Measurements from ENCODE around the gene TMEM242. TPM values are rescaled to one million over a fixed set of nuclear protein-coding genes. Genes with fewer than 3 reads are reported as not detected.
A peak's percentile ranks its signal among the peaks of the same experiment; 100 is the strongest.

TMEM242 gene
- total and polyA plus RNA-seq, 2 donors (not counting 1 experiment from before 2014, with no cell fraction given) = 6.3 to 24.1 TPM

GRCh38 chr6:157274471-157275226, 48.7 kb downstream of the TMEM242 start:
- WGBS (ENCODE audit: insufficient coverage) = under 1% methylated on average over 93 of the region's 93 CpGs
- H2AFZ ChIP-seq (ENCODE audit: insufficient read depth, low read depth, low read length, poor library complexity, severe bottlenecking) = peak overlapping the region; percentile 80
- H3K4me3 ChIP-seq (ENCODE audit: control extremely low read depth in 1 of 5, extremely low read depth in 1 of 5, insufficient read depth in 1 of 5, low read depth in 2 of 5, low read length in 4 of 5) = peak overlapping the region in 4 of 5 experiments; percentile 63 to 79 (median 66)
- peaks cover 14% of the 10 kb centered on the region for H3K4me1 Mint-ChIP-seq
- peak overlapping the region; percentile 81 to 92 for H3K27ac ChIP-seq (ENCODE audit: low read length in 2 of 2)
- peak overlapping the region; percentile 83 for H3K9ac ChIP-seq (ENCODE audit: low read length)
- peak overlapping the region; percentile 98 for H3K4me2 ChIP-seq (replicated peaks; ENCODE audit: low read depth, low read length, poor library complexity, severe bottlenecking)
- H3K27me3 Mint-ChIP-seq = no peaks in the 10 kb centered on the region
- peaks cover 0 to 5% (median 0%) of the 10 kb centered on the region in 3 donors for H3K9me3 ChIP-seq (ENCODE audit: control extremely low read depth in 1 of 3, control insufficient read depth in 2 of 3, insufficient read depth in 1 of 3, low read length in 2 of 3)
- H3K9me3 Mint-ChIP-seq (ENCODE audit: insufficient read depth) = peaks cover 8% of the 10 kb centered on the region
- peak; percentile 95 for DNase-seq
- H3K4me1 ChIP-seq (ENCODE audit: control insufficient read depth in 2 of 2, insufficient read depth in 2 of 2, low read length in 2 of 2) = peaks cover 9 to 17% of the 10 kb centered on the region in 2 donors
- H4K20me1 ChIP-seq (ENCODE audit: control insufficient read depth, insufficient read depth, low read length, poor library complexity, severe bottlenecking) = no peaks in the 10 kb centered on the region
- ChIA-PET CTCF (interaction anchor here (0.6 to 3.5 kb wide), 9 partner anchors 39 to 509 kb away, joined by 3 to 10 read pairs (median 4); no protein-coding TSS in a partner anchor), POLR2A (interaction anchor here (0.6 to 1.0 kb wide), 3 partner anchors 52 to 708 kb away, joined by 3 to 4 read pairs (median 3); no protein-coding TSS in a partner anchor)
- H3K36me3 ChIP-seq (replicated peaks in 1 of 2; ENCODE audit: control extremely low read depth in 1 of 2, control insufficient read depth in 1 of 2, extremely low read depth in 1 of 2, insufficient read depth in 2 of 2, low read length in 1 of 2) = no peaks in the 10 kb centered on the region
- ATAC-seq (ENCODE audit: low read depth) = peak; percentile 81
- no peaks in the 10 kb centered on the region for H3K79me2 ChIP-seq (ENCODE audit: control insufficient read depth, insufficient read depth, low read length)
- intact Hi-C loops (cut with micrococcal nuclease) = loop anchor here (1.0 to 5.0 kb wide), 11 partner anchors 39 to 1962 kb away; partner anchors contain the start of genes TFB1M, TMEM242 and ZDHHC14
- TF ChIP-seq, protein P1, sequence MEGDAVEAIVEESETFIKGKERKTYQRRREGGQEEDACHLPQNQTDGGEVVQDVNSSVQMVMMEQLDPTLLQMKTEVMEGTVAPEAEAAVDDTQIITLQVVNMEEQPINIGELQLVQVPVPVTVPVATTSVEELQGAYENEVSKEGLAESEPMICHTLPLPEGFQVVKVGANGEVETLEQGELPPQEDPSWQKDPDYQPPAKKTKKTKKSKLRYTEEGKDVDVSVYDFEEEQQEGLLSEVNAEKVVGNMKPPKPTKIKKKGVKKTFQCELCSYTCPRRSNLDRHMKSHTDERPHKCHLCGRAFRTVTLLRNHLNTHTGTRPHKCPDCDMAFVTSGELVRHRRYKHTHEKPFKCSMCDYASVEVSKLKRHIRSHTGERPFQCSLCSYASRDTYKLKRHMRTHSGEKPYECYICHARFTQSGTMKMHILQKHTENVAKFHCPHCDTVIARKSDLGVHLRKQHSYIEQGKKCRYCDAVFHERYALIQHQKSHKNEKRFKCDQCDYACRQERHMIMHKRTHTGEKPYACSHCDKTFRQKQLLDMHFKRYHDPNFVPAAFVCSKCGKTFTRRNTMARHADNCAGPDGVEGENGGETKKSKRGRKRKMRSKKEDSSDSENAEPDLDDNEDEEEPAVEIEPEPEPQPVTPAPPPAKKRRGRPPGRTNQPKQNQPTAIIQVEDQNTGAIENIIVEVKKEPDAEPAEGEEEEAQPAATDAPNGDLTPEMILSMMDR (IDR thresholded peaks at IDR 0.05) = peak; percentile 89
- TF ChIP-seq EZH2 (IDR thresholded peaks at IDR 0.05; ENCODE audit: borderline replicate concordance, insufficient read depth, low read depth, low read length, poor library complexity, severe bottlenecking) = no peak
- no peaks in the 10 kb centered on the region for H3K27me3 ChIP-seq (replicated peaks in 1 of 4; ENCODE audit: control extremely low read depth in 1 of 4, control insufficient read depth in 3 of 4, insufficient read depth in 4 of 4, low read length in 3 of 4)
- H3K27ac Mint-ChIP-seq = peak overlapping the region; percentile 98
- peak overlapping the region; percentile 96 for H3K4me3 Mint-ChIP-seq
